Keratinocyte (primary cell): Measurements from ENCODE around the gene MTUS2. TPM values are rescaled to one million over a fixed set of nuclear protein-coding genes. Genes with fewer than 3 reads are reported as not detected.

Source experiments
- DNase-seq: peaks from one replicate; pipeline ENCODE4 v3.0.0-alpha.2; 2011; ENCODE audit warnings: low read depth, missing footprints, low spot score
- FAIRE-seq: peaks from 2 replicates; lab custom pipeline; 2011; peaks lifted over from hg19 to GRCh38; lab: Jason Lieb, UNC
- H2AFZ ChIP-seq: 2 replicates; pipeline ENCODE4 v1.6.0; 2012; ENCODE audit warnings: low read length, control low read depth, inconsistent platforms; ENCODE audit not compliant: control insufficient read depth
- H3K27ac ChIP-seq: 2 replicates; pipeline ENCODE4 v1.5.1; 2011; ENCODE audit warnings: low read length; ENCODE audit not compliant: control insufficient read depth, insufficient read depth
- H3K27me3 ChIP-seq: 3 replicates; pipeline ENCODE4 v1.6.0; 2011; ENCODE audit warnings: low read length; ENCODE audit not compliant: control insufficient read depth, insufficient read depth; ENCODE audit errors: extremely low read depth
- H3K36me3 ChIP-seq, 2 experiments: 2 replicates in 1 of 2; 3 replicates in 1 of 2; pipeline ENCODE4 v1.5.1; 2011; ENCODE audit warnings: low read length in 2 of 2, mild to moderate bottlenecking in 1 of 2; ENCODE audit not compliant: control insufficient read depth in 2 of 2, insufficient read depth in 2 of 2; ENCODE audit errors: extremely low read depth in 1 of 2
- H3K4me1 ChIP-seq: 3 replicates; pipeline ENCODE4 v1.5.1; 2011; ENCODE audit warnings: low read length; ENCODE audit not compliant: control insufficient read depth, insufficient read depth; ENCODE audit errors: extremely low read depth
- H3K4me2 ChIP-seq: 3 replicates; pipeline ENCODE4 v1.6.0; 2011; ENCODE audit warnings: low read depth, low read length; ENCODE audit not compliant: control insufficient read depth, insufficient read depth; ENCODE audit errors: extremely low read depth
- H3K4me3 ChIP-seq, 3 experiments: fragments of 200-600 bp in 1 of 3; sonication (generic) in 1 of 3; 2 replicates in 2 of 3; 3 replicates in 1 of 3; pipeline ENCODE4 v1.5.1; 2011 to 2016; ENCODE audit warnings: low read length in 3 of 3, mild to moderate bottlenecking in 3 of 3, control low read depth in 2 of 3, inconsistent platforms in 1 of 3, low read depth in 1 of 3, mixed read lengths in 1 of 3, mixed run types in 1 of 3, moderate library complexity in 1 of 3; ENCODE audit not compliant: control insufficient read depth in 2 of 3, insufficient read depth in 2 of 3; ENCODE audit errors: extremely low read depth in 1 of 3
- H3K79me2 ChIP-seq: 2 replicates; pipeline ENCODE4 v1.6.0; 2012; ENCODE audit warnings: low read length; ENCODE audit not compliant: control insufficient read depth, insufficient read depth
- H3K9ac ChIP-seq: 3 replicates; pipeline ENCODE4 v1.6.0; 2011; ENCODE audit warnings: low read length; ENCODE audit not compliant: control insufficient read depth, insufficient read depth; ENCODE audit errors: extremely low read depth
- H3K9me1 ChIP-seq: 3 replicates; pipeline ENCODE4 v1.6.0; 2011; ENCODE audit warnings: low read length; ENCODE audit not compliant: control insufficient read depth, insufficient read depth; ENCODE audit errors: extremely low read depth
- H3K9me3 ChIP-seq: 2 replicates; pipeline ENCODE4 v1.5.1; 2012; ENCODE audit warnings: low read depth, low read length; ENCODE audit not compliant: control insufficient read depth
- H4K20me1 ChIP-seq: 3 replicates; pipeline ENCODE4 v1.6.0; 2011; ENCODE audit warnings: low read length; ENCODE audit not compliant: control insufficient read depth, insufficient read depth; ENCODE audit errors: extremely low read depth
- CTCF ChIP-seq, 3 experiments: IDR thresholded peaks in 1 of 3; conservative IDR thresholded peaks in 1 of 3; optimal IDR thresholded peaks in 1 of 3; 2 replicates in 2 of 3; 3 replicates in 1 of 3; pipeline versions ENCODE3 to v1.5.1; 2011; ENCODE audit warnings: low read length in 3 of 3, mild to moderate bottlenecking in 3 of 3, moderate library complexity in 2 of 3, control low read depth in 1 of 3, inconsistent platforms in 1 of 3; ENCODE audit not compliant: insufficient read depth in 2 of 3; ENCODE audit errors: extremely low read depth in 1 of 3
- EZH2 ChIP-seq: IDR thresholded peaks from one replicate; pipeline ENCODE4 v1.6.1; 2012; ENCODE audit warnings: inconsistent platforms, mild to moderate bottlenecking, low read length, moderate library complexity
- dilution Hi-C: fragments of 300-500 bp; cut with MboI; formaldehyde crosslinking; loops from one replicate; pipeline ENCODE4 v1.7.0; 2020; ENCODE audit warnings: low sequenced_read_pairs; ENCODE audit not compliant: extremely low pct_ligation_motif_present
- polyA plus RNA-seq, 5 experiments: library from polyadenylated mRNA; depleted of rRNA in 3 of 5; stranded (reverse) in 3 of 5; stranded (forward) in 1 of 5; unstranded in 1 of 5; fragments of >200 nt; gene quantifications; 1 replicate in 1 of 5; 2 replicates in 3 of 5; 3 replicates in 1 of 5; pipeline versions ENCODE4 v1.2.1 to v1.2.3, GENCODE V29; 2011 to 2012; ENCODE audit warnings: missing spikeins in 2 of 5, low read depth in 1 of 5, low replicate concordance in 1 of 5

MTUS2 gene
- polyA plus RNA-seq, 1 donor (not counting 4 experiments of a cell fraction or from before 2014, with no cell fraction given), result 0.17 TPM

GRCh38 chr13:29182216-29182615, 362.1 kb downstream of the MTUS2 start:
- H3K9me1 ChIP-seq, result no peaks in the 10 kb centered on the region
- H3K36me3 ChIP-seq, result no peaks in the 10 kb centered on the region
- DNase-seq (no peak), FAIRE-seq (no peak)
- no peaks in the 10 kb centered on the region for H3K9me3 ChIP-seq
- H3K27me3 ChIP-seq, result no peaks in the 10 kb centered on the region
- dilution Hi-C loops, result no loop called here
- TF ChIP-seq EZH2, result no peak
- TF ChIP-seq CTCF (optimal IDR thresholded peaks at IDR 0.05 in 1 of 3, IDR thresholded peaks at IDR 0.05 in 1 of 3, conservative IDR thresholded peaks at IDR 0.05 in 1 of 3; ENCODE audit: extremely low read depth in 1 of 3, insufficient read depth in 2 of 3, low read length in 3 of 3), result no peak
- no peak overlapping the region for H2AFZ ChIP-seq
- no peak overlapping the region for H3K9ac ChIP-seq
- no peaks in the 10 kb centered on the region for H3K4me1 ChIP-seq
- H3K27ac ChIP-seq, result no peak overlapping the region
- H3K4me2 ChIP-seq, result no peak overlapping the region
- H4K20me1 ChIP-seq, result no peaks in the 10 kb centered on the region
- H3K4me3 ChIP-seq, result no peak overlapping the region
- H3K79me2 ChIP-seq, result no peaks in the 10 kb centered on the region

GRCh38 chr13:29185926-29186325, 365.8 kb downstream of the MTUS2 start:
- H4K20me1 ChIP-seq, result no peaks in the 10 kb centered on the region
- H3K9me1 ChIP-seq, result no peaks in the 10 kb centered on the region
- TF ChIP-seq CTCF (optimal IDR thresholded peaks at IDR 0.05 in 1 of 3, IDR thresholded peaks at IDR 0.05 in 1 of 3, conservative IDR thresholded peaks at IDR 0.05 in 1 of 3; ENCODE audit: extremely low read depth in 1 of 3, insufficient read depth in 2 of 3, low read length in 3 of 3) (no peak), EZH2 (no peak)
- H3K27ac ChIP-seq, result no peak overlapping the region
- FAIRE-seq (no peak), DNase-seq (no peak)
- H3K9me3 ChIP-seq, result no peaks in the 10 kb centered on the region
- H2AFZ ChIP-seq, result no peak overlapping the region
- H3K4me3 ChIP-seq, result no peak overlapping the region
- no peak overlapping the region for H3K4me2 ChIP-seq
- H3K4me1 ChIP-seq, result no peaks in the 10 kb centered on the region
- no peak overlapping the region for H3K9ac ChIP-seq
- no peaks in the 10 kb centered on the region for H3K79me2 ChIP-seq
- H3K36me3 ChIP-seq, result no peaks in the 10 kb centered on the region
- H3K27me3 ChIP-seq, result no peaks in the 10 kb centered on the region
- dilution Hi-C loops, result no loop called here
